Liver (tissue), 9 donors: ENCODE measurements around the gene SLC6A3. TPM values are rescaled to one million over a fixed set of nuclear protein-coding genes. Genes with fewer than 3 reads are reported as not detected.

Experiments
- DNase-seq: peaks from one replicate; pipeline ENCODE4 v3.0.0-alpha.2; 2017; ENCODE audit warnings: low spot score
- H3K27ac ChIP-seq, 2 donors: one replicate each; pipeline ENCODE4 v1.7.0; 2013; ENCODE audit warnings: inconsistent platforms in 2 of 2, low read length in 2 of 2, control low read depth in 1 of 2, low read depth in 1 of 2, mild to moderate bottlenecking in 1 of 2
- H3K27me3 ChIP-seq, 4 donors: one replicate each; pipeline versions ENCODE4 v1.6.1 to v1.7.0; 2013; ENCODE audit warnings: low read length in 3 of 4, inconsistent platforms in 1 of 4, mild to moderate bottlenecking in 1 of 4, moderate library complexity in 1 of 4; ENCODE audit not compliant: control insufficient read depth in 4 of 4, insufficient read depth in 4 of 4
- H3K36me3 ChIP-seq, 4 donors: one replicate each; pipeline versions ENCODE4 v1.6.1 to v1.7.0; 2013; ENCODE audit warnings: low read length in 3 of 4, mild to moderate bottlenecking in 3 of 4, low read depth in 1 of 4, moderate library complexity in 1 of 4; ENCODE audit not compliant: control insufficient read depth in 4 of 4, insufficient read depth in 3 of 4
- H3K4me1 ChIP-seq, 4 donors: one replicate each; pipeline versions ENCODE4 v1.6.1 to v1.7.0; 2013; ENCODE audit warnings: low read length in 3 of 4, mild to moderate bottlenecking in 3 of 4, moderate library complexity in 1 of 4; ENCODE audit not compliant: control insufficient read depth in 4 of 4, insufficient read depth in 4 of 4
- H3K4me3 ChIP-seq, 3 donors: one replicate each; pipeline versions ENCODE4 v1.6.1 to v1.7.0; 2013; ENCODE audit warnings: low read length in 3 of 3, control low read depth in 1 of 3, low read depth in 1 of 3, mild to moderate bottlenecking in 1 of 3
- H3K9ac ChIP-seq, 2 donors: one replicate each; pipeline ENCODE4 v1.7.0; 2013; ENCODE audit warnings: low read length in 2 of 2, mild to moderate bottlenecking in 2 of 2, moderate library complexity in 2 of 2, control low read depth in 1 of 2, low read depth in 1 of 2
- H3K9me3 ChIP-seq, 4 donors: one replicate each; pipeline versions ENCODE4 v1.6.1 to v1.7.0; 2013; ENCODE audit warnings: low read length in 3 of 4; ENCODE audit not compliant: control insufficient read depth in 4 of 4
- CTCF ChIP-seq: fragments of 150-350 bp; IDR thresholded peaks from 2 replicates; pipeline ENCODE4 v1.5.1; 2017; ENCODE audit warnings: improper control_type of control experiment, low read depth, low read length; ENCODE audit not compliant: missing input control
- EGR1 ChIP-seq, 2 donors: IDR thresholded peaks; 2 replicates each; pipeline ENCODE4 v1.6.1; 2016 to 2018; ENCODE audit warnings: antibody characterized with exemption in 2 of 2, low read depth in 2 of 2
- FOXA2 ChIP-seq: IDR thresholded peaks from 2 replicates; pipeline ENCODE4 v1.6.1; 2016; ENCODE audit warnings: antibody characterized with exemption
- GABPA ChIP-seq, 2 donors: IDR thresholded peaks in 1 of 2; conservative IDR thresholded peaks in 1 of 2; 2 replicates each; pipeline ENCODE4 v1.6.1; 2016; ENCODE audit warnings: antibody characterized with exemption in 2 of 2, mild to moderate bottlenecking in 1 of 2, moderate library complexity in 1 of 2
- HNF4A ChIP-seq, 2 donors: conservative IDR thresholded peaks; 2 replicates each; pipeline ENCODE4 v1.6.1; 2016; ENCODE audit warnings: antibody characterized with exemption in 2 of 2, mild to moderate bottlenecking in 2 of 2
- HNF4G ChIP-seq: IDR thresholded peaks from 2 replicates; pipeline ENCODE4 v1.6.1; 2016; ENCODE audit warnings: antibody characterized with exemption
- JUND ChIP-seq, 2 donors: IDR thresholded peaks; 2 replicates each; pipeline ENCODE4 v1.6.1; 2016; ENCODE audit warnings: antibody characterized with exemption in 2 of 2
- MAX ChIP-seq: IDR thresholded peaks from 2 replicates; pipeline ENCODE4 v1.6.1; 2016; ENCODE audit warnings: antibody characterized with exemption
- RAD21 ChIP-seq, 2 donors: IDR thresholded peaks; 2 replicates each; pipeline ENCODE4 v1.6.1; 2016; ENCODE audit warnings: antibody characterized with exemption in 2 of 2, mild to moderate bottlenecking in 2 of 2
- REST ChIP-seq: IDR thresholded peaks from 2 replicates; pipeline ENCODE4 v1.6.1; 2016; ENCODE audit warnings: antibody characterized with exemption, mild to moderate bottlenecking
- RXRA ChIP-seq, 2 donors: IDR thresholded peaks; 2 replicates each; pipeline ENCODE4 v1.6.1; 2017 to 2018; ENCODE audit warnings: antibody characterized with exemption in 2 of 2, mild to moderate bottlenecking in 1 of 2
- SP1 ChIP-seq: IDR thresholded peaks from 2 replicates; pipeline ENCODE4 v1.6.1; 2018; ENCODE audit warnings: antibody characterized with exemption, mild to moderate bottlenecking
- TAF1 ChIP-seq: conservative IDR thresholded peaks from 2 replicates; pipeline ENCODE4 v1.6.1; 2016; ENCODE audit warnings: antibody characterized with exemption, mild to moderate bottlenecking
- YY1 ChIP-seq: IDR thresholded peaks from 2 replicates; pipeline ENCODE4 v1.6.1; 2016; ENCODE audit warnings: antibody characterized with exemption, mild to moderate bottlenecking
- WGBS: extraction: QIAGEN DNeasy Blood & Tissue Kit; methylation state at CpG from one replicate; pipeline ENCODE4 v1.1.7; 2013; 5-methylcytosine and 5-hydroxymethylcytosine counted together
- polyA plus RNA-seq, 2 donors: library from polyadenylated mRNA; stranded (reverse) in 1 of 2; unstranded in 1 of 2; fragments of 200-250 nt in 1 of 2; fragments of >200 nt in 1 of 2; fragmentation: Nextera tagmentation in 1 of 2; extraction: Ambion mirVana in 1 of 2; gene quantifications; one replicate each; pipeline versions ENCODE4 v1.2.1 to v1.2.3, GENCODE V29; 2013 to 2015
- total RNA-seq, 2 donors: library from RNA; depleted of rRNA; stranded (reverse); fragments of >200 nt; gene quantifications; one replicate each; pipeline ENCODE4 v1.2.3, GENCODE V29; 2014
- donor health status: healthy.
- donor health status: healthy.
- donor health status: healthy.
- donor health status: healthy.
- donor health status: healthy.

Gene SLC6A3
- total and polyA plus RNA-seq, 4 donors: not detected

- no peak overlapping the region for H3K4me3 ChIP-seq
- WGBS: 96% methylated on average over 21 of the region's 21 CpGs
- no peak overlapping the region for H3K27ac ChIP-seq
- no peaks in the 10 kb centered on the region for H3K27me3 ChIP-seq
- no peak overlapping the region for H3K9ac ChIP-seq
- TF ChIP-seq CTCF (no peak), YY1 (no peak), HNF4A (conservative IDR thresholded peaks at IDR 0.05) (no peak), REST (no peak), MAX (no peak), JUND (IDR thresholded peaks at IDR 0.05) (no peak), EGR1 (IDR thresholded peaks at IDR 0.05; ENCODE audit: low read depth in 2 of 2) (no peak)
- no peak for DNase-seq
- peaks cover 0 to 5% (median 0%) of the 10 kb centered on the region in 4 donors for H3K36me3 ChIP-seq
- peaks cover 3 to 16% (median 5%) of the 10 kb centered on the region in 4 donors for H3K4me1 ChIP-seq
- H3K9me3 ChIP-seq: no peaks in the 10 kb centered on the region
Measured at GRCh38 chr5:1474183-1474839, 29.1 kb upstream of the SLC6A3 start.

GRCh38 chr5:1473746-1474145, 28.5 kb upstream of the SLC6A3 start:
- no peak overlapping the region for H3K9ac ChIP-seq
- H3K4me3 ChIP-seq: no peak overlapping the region
- H3K36me3 ChIP-seq: peaks cover 0 to 5% (median 0%) of the 10 kb centered on the region in 4 donors
- 97% methylated on average over 12 of the region's 12 CpGs for WGBS
- no peaks in the 10 kb centered on the region for H3K9me3 ChIP-seq
- TF ChIP-seq TAF1 (no peak), EGR1 (IDR thresholded peaks at IDR 0.05; ENCODE audit: low read depth in 2 of 2) (no peak), SP1 (no peak)
- no peak overlapping the region for H3K27ac ChIP-seq
- H3K4me1 ChIP-seq: peaks cover 3 to 15% (median 5%) of the 10 kb centered on the region in 4 donors
- H3K27me3 ChIP-seq: no peaks in the 10 kb centered on the region
- DNase-seq: no peak

GRCh38 chr5:1472964-1473628, 27.9 kb upstream of the SLC6A3 start:
- no peaks in the 10 kb centered on the region for H3K27me3 ChIP-seq
- DNase-seq: no peak
- no peak overlapping the region for H3K4me3 ChIP-seq
- WGBS: 95% methylated on average over 23 of the region's 23 CpGs
- H3K27ac ChIP-seq: no peak overlapping the region
- no peak overlapping the region for H3K9ac ChIP-seq
- peaks cover 0 to 5% (median 0%) of the 10 kb centered on the region in 4 donors for H3K36me3 ChIP-seq
- H3K4me1 ChIP-seq: peaks cover 3 to 15% (median 5%) of the 10 kb centered on the region in 4 donors
- H3K9me3 ChIP-seq: no peaks in the 10 kb centered on the region
- TF ChIP-seq RAD21 (IDR thresholded peaks at IDR 0.05) (no peak), EGR1 (IDR thresholded peaks at IDR 0.05; ENCODE audit: low read depth in 2 of 2) (no peak), HNF4G (no peak), CTCF (no peak), REST (no peak), RXRA (IDR thresholded peaks at IDR 0.05) (no peak), HNF4A (conservative IDR thresholded peaks at IDR 0.05) (no peak), TAF1 (no peak), FOXA2 (no peak), GABPA (IDR thresholded peaks at IDR 0.05 in 1 of 2, conservative IDR thresholded peaks at IDR 0.05 in 1 of 2) (no peak)
